Sigmoid colon (tissue), 4 donors: ENCODE data around the gene SYNJ2.

Source experiments
- CTCF ChIP-seq, 4 experiments: fragments of 450-650 bp in 3 of 4; fragments of 200-600 bp in 1 of 4; IDR thresholded peaks; one replicate each; pipeline ENCODE4 v1.5.1; 2016 to 2019; ENCODE audit warnings: antibody characterized with exemption in 4 of 4, mild to moderate bottlenecking in 3 of 4, moderate library complexity in 2 of 4
- POLR2A ChIP-seq, 2 donors: fragments of 450-650 bp; IDR thresholded peaks; one replicate each; pipeline ENCODE4 v1.6.1; 2016; ENCODE audit warnings: antibody characterized with exemption in 2 of 2, mild to moderate bottlenecking in 2 of 2, moderate library complexity in 2 of 2
- POLR2AphosphoS5 ChIP-seq, 4 donors: sonication (generic); formaldehyde crosslinking; IDR thresholded peaks; one replicate each; pipeline ENCODE4 v1.6.1; 2017; ENCODE audit warnings: antibody characterized with exemption in 4 of 4

- TF ChIP-seq POLR2AphosphoS5 (IDR thresholded peaks at IDR 0.05) (no peak), CTCF (IDR thresholded peaks at IDR 0.05) (no peak), POLR2A (IDR thresholded peaks at IDR 0.05) (no peak)
Measured at GRCh38 chr6:158066136-158066781, 84.6 kb downstream of the SYNJ2 start.
